HUES64 (cell line): ENCODE data around the gene GSK3B.

Experiments
- H3K27ac ChIP-seq: 2 replicates; pipeline ENCODE4 v1.7.0; 2013; ENCODE audit warnings: low read depth, low read length, inconsistent platforms
- H3K27me3 ChIP-seq: 2 replicates; pipeline ENCODE4 v1.6.1; 2013; ENCODE audit warnings: mild to moderate bottlenecking, low read length; ENCODE audit not compliant: insufficient read depth
- H3K36me3 ChIP-seq: 2 replicates; pipeline ENCODE4 v1.6.1; 2013; ENCODE audit warnings: mild to moderate bottlenecking, low read length; ENCODE audit not compliant: insufficient read depth
- H3K4me1 ChIP-seq: 2 replicates; pipeline ENCODE4 v1.6.1; 2013; ENCODE audit warnings: mild to moderate bottlenecking, low read length, moderate library complexity; ENCODE audit not compliant: insufficient read depth
- H3K4me3 ChIP-seq: 2 replicates; pipeline ENCODE4 v1.5.1; 2013; ENCODE audit warnings: mild to moderate bottlenecking, low read length, moderate library complexity
- H3K9ac ChIP-seq: 2 replicates; pipeline ENCODE4 v1.6.1; 2013; ENCODE audit warnings: mild to moderate bottlenecking, low read depth, low read length
- H3K9me3 ChIP-seq: 2 replicates; pipeline ENCODE4 v1.6.1; 2013; ENCODE audit warnings: low read depth, low read length; ENCODE audit not compliant: insufficient read depth
- WGBS: fragments of 150-250, 120-280 bp; methylation state at CpG from one replicate; pipeline ENCODE4 v1.1.7; 2013; ENCODE audit warnings: missing lambda C conversion rate; 5-methylcytosine and 5-hydroxymethylcytosine counted together

Gene GSK3B

DNA sequence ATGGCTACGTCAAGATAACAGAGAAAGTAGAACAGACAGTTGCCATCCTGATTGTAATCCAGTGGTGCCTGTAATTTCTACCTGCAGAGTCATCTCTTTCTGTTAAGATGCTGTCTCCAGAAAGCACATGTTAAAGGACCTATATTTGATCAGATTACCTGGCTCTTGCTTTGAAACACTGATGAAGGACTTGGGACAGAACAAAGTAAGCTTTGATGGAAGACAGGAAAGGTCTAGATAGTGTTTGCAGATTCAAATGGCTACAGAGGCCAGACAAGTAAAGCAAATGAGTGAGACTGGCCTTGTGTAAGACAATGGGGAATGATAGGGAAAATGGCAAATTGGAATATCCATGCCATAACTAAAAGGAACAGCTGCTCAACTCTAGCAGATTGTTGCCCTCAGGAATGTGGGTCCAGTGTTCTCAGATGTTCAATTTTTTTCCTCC, 1.8 kb upstream of the GSK3B start:
- Histone ChIP-seq H3K4me3 (peak overlapping the region; percentile 95), H3K9me3 (no peaks in the 10 kb centered on the region), H3K36me3 (peaks cover 15% of the 10 kb centered on the region), H3K27me3 (no peaks in the 10 kb centered on the region), H3K4me1 (peaks cover 4% of the 10 kb centered on the region), H3K27ac (peak overlapping the region; percentile 100), H3K9ac (peak overlapping the region; percentile 99)
- WGBS = 0% methylated on average over 1 of the region's 1 CpG

DNA sequence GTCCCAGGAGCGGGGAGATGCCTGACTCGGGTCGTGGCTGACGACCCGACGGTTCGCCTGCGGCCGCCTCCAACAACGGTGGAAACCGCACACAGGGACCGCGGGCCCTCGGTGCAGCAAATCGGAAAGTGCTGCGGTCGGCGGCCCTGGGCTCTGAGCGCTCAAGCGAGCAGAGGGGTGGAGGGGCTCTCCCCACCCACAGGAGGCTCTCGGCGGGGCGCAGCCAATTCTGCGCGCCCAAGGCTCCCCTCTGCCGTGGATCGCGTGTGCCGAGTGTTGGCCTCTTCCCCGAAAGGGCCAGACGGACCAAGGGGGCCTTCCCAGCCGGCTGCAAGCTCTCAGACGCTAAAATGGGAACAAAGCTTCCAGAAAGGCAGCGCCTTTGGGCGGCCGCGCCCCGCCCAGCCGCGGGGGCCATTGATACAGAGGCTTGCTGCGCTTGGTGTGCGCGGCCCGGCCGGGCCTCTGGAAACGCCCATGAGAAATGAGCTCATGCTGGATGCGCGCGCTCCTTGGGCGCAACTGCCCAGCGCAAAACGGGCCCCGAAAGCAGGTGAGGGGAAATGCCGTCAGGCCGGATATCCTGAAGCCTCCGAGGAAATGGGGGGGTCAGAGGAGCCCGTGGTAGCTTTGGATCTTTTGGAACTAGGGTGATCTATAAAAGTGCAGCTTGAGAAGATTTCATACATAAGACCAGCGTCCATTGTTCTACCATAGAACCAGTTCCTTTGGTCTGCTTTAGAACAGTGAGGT, 1.2 kb upstream of the GSK3B start:
- Histone ChIP-seq H3K27me3 (no peaks in the 10 kb centered on the region), H3K4me1 (peaks cover 10% of the 10 kb centered on the region), H3K9ac (peak overlapping the region; percentile 99), H3K36me3 (peaks cover 11% of the 10 kb centered on the region), H3K9me3 (no peaks in the 10 kb centered on the region), H3K27ac (peak overlapping the region; percentile 100), H3K4me3 (peak overlapping the region; percentile 95)
- under 1% methylated on average over 58 of the region's 58 CpGs for WGBS

DNA sequence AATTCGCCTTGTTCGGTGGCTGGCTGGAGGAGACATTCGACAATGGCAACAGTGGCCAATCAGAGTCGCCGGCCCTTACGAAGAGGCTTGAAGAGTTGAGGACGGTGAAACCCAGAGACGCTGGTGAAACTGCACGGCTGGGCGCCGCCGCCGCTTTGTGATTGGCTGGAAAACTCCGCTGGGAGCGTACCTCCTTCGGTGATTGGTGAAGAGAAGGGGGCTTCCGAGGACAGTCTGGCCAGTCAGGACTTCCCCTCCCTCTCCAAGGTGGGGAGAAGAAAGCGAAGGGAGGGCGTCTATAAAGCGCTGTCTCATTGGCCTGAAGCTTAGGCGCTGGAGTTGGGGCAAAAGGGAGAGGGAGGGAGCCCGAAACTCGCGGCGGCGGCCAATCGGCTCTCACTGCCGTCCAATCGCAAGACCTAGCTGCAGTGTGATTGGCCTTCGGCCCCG, 554 bp upstream of the GSK3B start:
- Histone ChIP-seq H3K4me3 (peak overlapping the region; percentile 95), H3K36me3 (peaks cover 10% of the 10 kb centered on the region), H3K27me3 (no peaks in the 10 kb centered on the region), H3K9ac (peak overlapping the region; percentile 99), H3K9me3 (no peaks in the 10 kb centered on the region), H3K4me1 (peaks cover 13% of the 10 kb centered on the region), H3K27ac (peak overlapping the region; percentile 100)
- under 1% methylated on average over 31 of the region's 31 CpGs for WGBS

DNA sequence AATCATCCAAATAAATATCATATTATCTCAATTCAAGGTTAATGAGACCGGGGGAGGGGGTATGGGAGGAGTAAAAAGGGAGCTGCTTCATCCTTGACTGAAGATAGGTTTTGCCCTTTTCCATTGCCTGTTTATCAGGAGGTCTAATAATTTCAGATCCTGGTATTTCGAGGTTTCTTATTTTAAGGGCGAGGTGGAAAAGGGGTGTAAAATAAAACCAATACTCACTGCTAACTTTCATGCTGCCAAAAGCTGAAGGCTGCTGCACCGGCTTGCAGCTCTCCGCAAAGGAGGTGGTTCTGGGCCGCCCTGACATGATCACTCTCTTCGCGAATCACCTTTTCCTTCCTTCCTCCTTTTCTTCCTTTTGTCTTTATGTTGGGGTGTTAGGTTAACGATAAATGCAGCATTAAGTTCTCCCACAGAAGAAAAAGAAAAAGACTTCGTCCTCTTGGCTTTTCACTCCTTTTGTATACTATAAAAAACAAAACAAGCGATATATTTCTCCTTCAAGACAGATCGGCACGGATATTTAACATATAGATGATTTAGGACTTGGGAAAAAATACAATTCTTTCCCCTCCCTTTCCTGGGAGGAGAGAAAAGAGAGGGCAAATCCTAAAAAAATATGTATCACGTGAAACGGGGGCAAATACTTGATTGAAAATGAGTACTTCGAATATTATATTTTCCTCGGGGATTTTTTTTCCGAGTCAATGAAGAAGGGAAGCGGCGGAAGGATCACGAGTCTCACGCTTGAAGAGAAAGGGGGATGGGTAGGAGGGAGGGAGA, 932 bp downstream of the GSK3B start:
- Histone ChIP-seq H3K27me3 (no peaks in the 10 kb centered on the region), H3K36me3 (peaks cover 1% of the 10 kb centered on the region; the same call in 1 of the 2 replicates), H3K27ac (peak overlapping the region; percentile 100), H3K4me3 (peak overlapping the region; percentile 95), H3K4me1 (peaks cover 21% of the 10 kb centered on the region), H3K9ac (peak overlapping the region; percentile 91), H3K9me3 (no peaks in the 10 kb centered on the region)
- under 1% methylated on average over 14 of the region's 22 CpGs for WGBS

DNA sequence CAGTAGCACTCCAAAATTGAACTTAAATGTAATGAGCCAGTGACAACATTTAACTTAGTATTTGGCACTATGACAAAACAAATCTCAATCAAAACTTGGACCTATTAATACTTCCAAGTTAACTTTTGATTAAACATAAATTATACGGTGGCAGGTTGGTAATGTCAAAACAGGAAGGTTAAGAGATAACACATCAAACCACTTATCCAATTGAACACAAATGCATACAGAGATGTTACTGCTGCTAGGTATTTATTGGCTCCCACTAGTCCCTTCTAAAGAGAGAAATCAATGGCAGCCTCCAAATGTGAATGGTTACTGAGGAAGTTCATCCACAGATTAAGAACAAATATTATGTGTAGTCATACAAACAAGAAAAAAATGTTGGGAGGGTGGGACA, 1.8 kb downstream of the GSK3B start:
- Histone ChIP-seq H3K4me1 (peaks cover 21% of the 10 kb centered on the region), H3K36me3 (no peaks in the 10 kb centered on the region), H3K9me3 (no peaks in the 10 kb centered on the region), H3K27ac (no peak overlapping the region), H3K4me3 (peak overlapping the region; percentile 95), H3K27me3 (no peaks in the 10 kb centered on the region), H3K9ac (peak overlapping the region; percentile 91)
- no CpG with 5 or more reads among the region's 1 CpG for WGBS

DNA sequence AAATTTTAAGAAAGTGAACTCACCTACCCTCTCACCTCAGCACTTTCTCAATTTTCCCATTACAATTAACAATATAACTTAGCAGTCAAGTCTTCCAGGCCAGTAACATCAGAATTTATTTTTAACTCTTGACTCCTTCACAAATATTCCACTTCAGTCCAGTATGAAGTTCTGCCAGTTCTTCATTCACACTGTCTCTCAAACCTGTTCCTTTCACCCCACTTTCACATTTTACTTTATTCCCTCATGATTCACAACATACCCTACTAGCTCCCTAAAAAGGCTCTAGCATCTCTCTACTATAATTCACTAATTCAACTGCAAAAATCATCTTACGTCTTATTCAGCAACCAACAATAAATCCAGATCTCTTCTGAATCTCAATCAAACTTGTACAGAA, 3.8 kb downstream of the GSK3B start:
- H3K36me3 ChIP-seq = no peaks in the 10 kb centered on the region
- no peaks in the 10 kb centered on the region for H3K27me3 ChIP-seq
- peaks cover 23% of the 10 kb centered on the region for H3K4me1 ChIP-seq
- peak overlapping the region; percentile 52; the same call in 1 of the 2 replicates for H3K9ac ChIP-seq
- peak overlapping the region; percentile 95 for H3K4me3 ChIP-seq
- no peaks in the 10 kb centered on the region for H3K9me3 ChIP-seq
- 88% methylated on average over 1 of the region's 1 CpG for WGBS
- H3K27ac ChIP-seq = no peak overlapping the region

DNA sequence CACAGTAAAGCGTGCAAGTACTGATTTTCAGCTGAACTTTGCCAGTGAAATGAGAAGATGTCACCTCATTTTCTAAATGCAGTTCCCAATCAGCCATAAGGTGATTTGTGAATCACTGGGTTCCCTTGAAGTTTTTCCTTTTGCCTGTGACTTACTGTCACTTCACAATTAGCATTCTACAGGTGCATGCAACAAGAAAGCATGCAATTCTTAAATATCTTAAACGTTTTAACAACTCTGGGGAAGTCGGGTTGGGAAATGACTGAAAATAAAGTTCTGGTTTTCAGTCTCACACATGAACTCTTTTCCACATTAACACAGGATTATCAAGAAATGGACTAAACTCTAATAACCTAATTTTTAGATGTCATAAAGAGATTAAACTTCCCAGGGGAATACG, 5.2 kb downstream of the GSK3B start:
- H3K36me3 ChIP-seq = no peaks in the 10 kb centered on the region
- no peak overlapping the region for H3K27ac ChIP-seq
- WGBS = 84% methylated on average over 4 of the region's 4 CpGs
- no peak overlapping the region for H3K4me3 ChIP-seq
- H3K9me3 ChIP-seq = no peaks in the 10 kb centered on the region
- no peak overlapping the region for H3K9ac ChIP-seq
- H3K4me1 ChIP-seq = peaks cover 23% of the 10 kb centered on the region
- H3K27me3 ChIP-seq = no peaks in the 10 kb centered on the region

DNA sequence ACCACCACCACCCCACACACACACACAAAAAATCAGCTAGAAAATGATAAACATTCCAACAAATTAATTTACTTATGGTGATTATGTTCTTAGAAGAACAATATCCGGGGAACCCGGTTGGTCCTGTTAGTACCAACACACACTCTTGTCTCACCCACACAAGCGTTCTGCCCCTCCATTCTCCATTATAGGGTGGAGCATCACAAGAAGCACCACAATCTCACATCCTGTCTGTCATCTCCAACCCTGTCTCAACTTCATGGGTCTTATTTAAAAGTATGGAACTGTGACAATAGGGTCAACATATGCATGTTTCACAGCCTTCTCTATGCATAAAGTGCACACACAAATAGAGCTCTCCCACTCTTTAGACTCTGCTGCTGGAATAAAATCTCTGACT, 5.6 kb downstream of the GSK3B start:
- WGBS = 98% methylated on average over 3 of the region's 3 CpGs
- Histone ChIP-seq H3K27ac (no peak overlapping the region), H3K27me3 (no peaks in the 10 kb centered on the region), H3K4me1 (peaks cover 23% of the 10 kb centered on the region), H3K36me3 (no peaks in the 10 kb centered on the region), H3K4me3 (no peak overlapping the region), H3K9ac (no peak overlapping the region), H3K9me3 (no peaks in the 10 kb centered on the region)

DNA sequence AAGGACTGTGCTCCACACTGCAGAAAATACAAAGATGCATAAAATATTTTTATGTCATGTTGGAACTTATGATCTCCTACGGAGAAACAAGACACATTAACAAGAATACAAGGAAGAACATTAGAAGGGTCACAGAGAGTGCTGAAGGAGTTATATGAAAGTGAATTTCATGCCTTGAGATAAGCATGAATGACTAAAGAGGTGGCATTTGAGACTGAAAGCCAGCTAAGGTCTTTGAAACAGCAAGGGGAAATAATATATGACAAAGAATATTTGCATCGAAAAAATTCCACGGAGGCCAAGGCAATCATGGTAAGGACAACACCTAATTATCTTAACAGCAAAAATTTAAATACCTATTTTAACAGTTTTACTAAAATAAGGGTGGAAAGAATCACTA, 12.5 kb downstream of the GSK3B start:
- H3K4me3 ChIP-seq = no peak overlapping the region
- 93% methylated on average over 3 of the region's 3 CpGs for WGBS
- H3K27me3 ChIP-seq = no peaks in the 10 kb centered on the region
- peaks cover 5% of the 10 kb centered on the region; the same call in 1 of the 2 replicates for H3K36me3 ChIP-seq
- no peak overlapping the region for H3K27ac ChIP-seq
- H3K9ac ChIP-seq = no peak overlapping the region
- H3K9me3 ChIP-seq = no peaks in the 10 kb centered on the region
- peaks cover 4% of the 10 kb centered on the region; the same call in 1 of the 2 replicates for H3K4me1 ChIP-seq

DNA sequence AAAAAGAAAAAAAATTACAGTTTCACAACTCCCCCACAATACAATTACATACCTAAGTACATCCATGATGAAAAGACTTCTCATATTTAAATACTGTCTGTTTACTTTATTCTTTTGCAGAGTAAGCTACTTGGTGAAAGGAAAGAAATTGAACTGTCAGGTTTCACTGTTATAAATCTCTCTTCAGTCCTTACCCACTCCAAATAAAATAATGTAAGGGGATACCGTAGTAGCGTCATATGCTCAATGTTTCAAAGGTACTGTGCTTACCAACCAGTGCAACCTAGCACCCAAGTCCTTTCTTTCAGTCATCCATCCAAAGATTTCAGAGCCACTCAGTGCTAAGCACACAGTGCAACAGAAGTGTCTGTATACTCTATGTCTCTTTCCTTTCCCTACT, 13.4 kb downstream of the GSK3B start:
- no peak overlapping the region for H3K27ac ChIP-seq
- no peak overlapping the region for H3K4me3 ChIP-seq
- H3K36me3 ChIP-seq = peaks cover 5% of the 10 kb centered on the region; the same call in 1 of the 2 replicates
- H3K27me3 ChIP-seq = no peaks in the 10 kb centered on the region
- WGBS = 100% methylated on average over 2 of the region's 2 CpGs
- no peaks in the 10 kb centered on the region for H3K9me3 ChIP-seq
- H3K9ac ChIP-seq = no peak overlapping the region
- H3K4me1 ChIP-seq = peaks cover 4% of the 10 kb centered on the region; the same call in 1 of the 2 replicates

DNA sequence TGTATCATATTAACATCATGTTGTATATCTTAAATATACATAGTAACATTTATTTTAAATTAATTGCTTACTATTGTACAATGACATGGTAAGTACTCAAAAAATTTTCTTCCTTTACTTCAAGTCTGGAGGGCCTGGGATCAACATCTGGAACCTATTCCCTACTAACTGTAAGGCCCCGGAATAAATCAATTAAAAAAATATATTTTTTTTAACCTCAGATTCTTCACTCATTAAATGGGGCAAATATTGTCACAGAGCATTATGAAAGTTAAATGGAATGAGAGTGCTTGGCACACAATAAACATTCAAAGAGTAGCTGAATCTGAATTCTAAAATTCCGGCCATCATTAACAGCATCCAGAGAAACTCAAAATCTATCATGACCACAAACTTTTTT, 16.5 kb downstream of the GSK3B start:
- 97% methylated on average over 2 of the region's 2 CpGs for WGBS
- H3K9me3 ChIP-seq = no peaks in the 10 kb centered on the region
- no peaks in the 10 kb centered on the region for H3K27me3 ChIP-seq
- H3K36me3 ChIP-seq = peaks cover 5% of the 10 kb centered on the region; the same call in 1 of the 2 replicates
- no peak overlapping the region for H3K4me3 ChIP-seq
- peaks cover 4% of the 10 kb centered on the region; the same call in 1 of the 2 replicates for H3K4me1 ChIP-seq
- H3K27ac ChIP-seq = no peak overlapping the region
- no peak overlapping the region for H3K9ac ChIP-seq
